Karpas-422 (cell line): Measurements from ENCODE around the gene APOA5. TPM values are rescaled to one million over a fixed set of nuclear protein-coding genes. Genes with fewer than 3 reads are reported as not detected.

Experiments used
- DNase-seq: peaks from one replicate; pipeline ENCODE4 v3.0.0-alpha.2; 2015
- H2AFZ ChIP-seq: fragments of 200-600 bp; sonication (generic); 2 replicates; pipeline ENCODE4 v1.6.1; 2014; ENCODE audit warnings: antibody characterized with exemption, low read length, mixed read lengths
- H3K27ac ChIP-seq: fragments of 200-600 bp; sonication (generic); 2 replicates; pipeline ENCODE4 v1.5.1; 2014; ENCODE audit warnings: mild to moderate bottlenecking, low read length, moderate library complexity
- H3K27me3 ChIP-seq: fragments of 200-600 bp; sonication (generic); 2 replicates; pipeline ENCODE4 v1.6.1; 2014; ENCODE audit warnings: low read length, mixed read lengths
- H3K36me3 ChIP-seq: fragments of 200-600 bp; sonication (generic); 2 replicates; pipeline ENCODE4 v1.6.1; 2014; ENCODE audit warnings: low read length, mixed read lengths; ENCODE audit not compliant: insufficient read depth
- H3K4me1 ChIP-seq: fragments of 200-600 bp; sonication (generic); 2 replicates; pipeline ENCODE4 v1.6.1; 2014; ENCODE audit warnings: mild to moderate bottlenecking, low read length, mixed read lengths
- H3K4me2 ChIP-seq: fragments of 200-600 bp; sonication (generic); 2 replicates; pipeline ENCODE4 v1.6.1; 2014; ENCODE audit warnings: low read length, low read depth, mild to moderate bottlenecking; ENCODE audit not compliant: poor library complexity, severe bottlenecking
- H3K4me3 ChIP-seq: fragments of 200-600 bp; sonication (generic); 2 replicates; pipeline ENCODE4 v1.5.1; 2014; ENCODE audit warnings: mild to moderate bottlenecking, antibody characterized with exemption, low read length, mixed read lengths
- H3K79me2 ChIP-seq: fragments of 200-600 bp; sonication (generic); 2 replicates; pipeline ENCODE4 v1.6.1; 2014; ENCODE audit warnings: mild to moderate bottlenecking, low read length, mixed read lengths
- H3K9ac ChIP-seq: fragments of 200-600 bp; sonication (generic); 2 replicates; pipeline ENCODE4 v1.6.0; 2014; ENCODE audit warnings: low read length
- H3K9me2 ChIP-seq: fragments of 200-600 bp; sonication (generic), shearing (Covaris generic); replicated peaks from 2 replicates; pipeline ENCODE4 v1.6.0; 2014; ENCODE audit warnings: mild to moderate bottlenecking, low read length, moderate library complexity; ENCODE audit not compliant: insufficient read depth
- H3K9me3 ChIP-seq: fragments of 300-700, 200-600 bp; sonication (generic); 2 replicates; pipeline ENCODE4 v1.6.1; 2014; ENCODE audit warnings: low read length, mixed read lengths
- H4K20me1 ChIP-seq: fragments of 200-600 bp; sonication (generic); 2 replicates; pipeline ENCODE4 v1.6.1; 2014; ENCODE audit warnings: mild to moderate bottlenecking, antibody characterized with exemption, low read length, low read depth; ENCODE audit not compliant: insufficient read depth
- total RNA-seq: library from RNA; depleted of rRNA; stranded (reverse); fragments of >200 nt; shearing (Covaris generic); gene quantifications from 2 replicates; pipeline ENCODE4 v1.2.3, GENCODE V29; 2014; ENCODE audit warnings: low replicate concordance

APOA5 gene
- total RNA-seq, 1 experiment from 2014 or later, result not detected

DNA sequence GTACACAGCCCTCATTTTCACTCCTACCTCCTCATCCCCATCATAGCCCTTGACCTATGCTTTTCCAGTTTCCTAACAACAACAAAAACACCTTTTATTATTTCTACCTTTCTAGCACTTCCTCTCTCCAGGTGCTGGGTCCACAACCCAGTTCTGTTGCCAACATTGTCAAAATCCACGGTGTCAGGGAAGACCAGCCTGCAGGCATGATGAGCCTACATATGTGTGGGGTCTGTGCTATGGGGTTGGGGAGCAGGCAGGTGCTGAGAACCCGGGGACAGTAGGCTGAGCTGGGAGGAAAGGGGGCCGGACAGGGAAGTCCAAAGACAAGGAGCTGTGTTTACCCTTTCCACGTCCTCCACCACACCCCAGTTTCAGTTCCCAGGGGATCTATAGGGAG lies 3.1 kb downstream of the APOA5 start:
- Histone ChIP-seq H4K20me1 (peaks cover 4% of the 10 kb centered on the region; the same call in 1 of the 2 replicates), H2AFZ (0 out of 2 replicates have a peak overlapping the region, but pooled peaks have one; percentile 76), H3K79me2 (peaks cover 24% of the 10 kb centered on the region), H3K9me3 (no peaks in the 10 kb centered on the region), H3K9me2 (no peaks in the 10 kb centered on the region), H3K9ac (peak overlapping the region; percentile 83), H3K4me1 (peaks cover 15% of the 10 kb centered on the region), H3K4me2 (peak overlapping the region; percentile 82), H3K4me3 (peak overlapping the region; percentile 87), H3K27ac (no peak overlapping the region), H3K27me3 (no peaks in the 10 kb centered on the region), H3K36me3 (peaks cover 7% of the 10 kb centered on the region)
- DNase-seq, result no peak

DNA sequence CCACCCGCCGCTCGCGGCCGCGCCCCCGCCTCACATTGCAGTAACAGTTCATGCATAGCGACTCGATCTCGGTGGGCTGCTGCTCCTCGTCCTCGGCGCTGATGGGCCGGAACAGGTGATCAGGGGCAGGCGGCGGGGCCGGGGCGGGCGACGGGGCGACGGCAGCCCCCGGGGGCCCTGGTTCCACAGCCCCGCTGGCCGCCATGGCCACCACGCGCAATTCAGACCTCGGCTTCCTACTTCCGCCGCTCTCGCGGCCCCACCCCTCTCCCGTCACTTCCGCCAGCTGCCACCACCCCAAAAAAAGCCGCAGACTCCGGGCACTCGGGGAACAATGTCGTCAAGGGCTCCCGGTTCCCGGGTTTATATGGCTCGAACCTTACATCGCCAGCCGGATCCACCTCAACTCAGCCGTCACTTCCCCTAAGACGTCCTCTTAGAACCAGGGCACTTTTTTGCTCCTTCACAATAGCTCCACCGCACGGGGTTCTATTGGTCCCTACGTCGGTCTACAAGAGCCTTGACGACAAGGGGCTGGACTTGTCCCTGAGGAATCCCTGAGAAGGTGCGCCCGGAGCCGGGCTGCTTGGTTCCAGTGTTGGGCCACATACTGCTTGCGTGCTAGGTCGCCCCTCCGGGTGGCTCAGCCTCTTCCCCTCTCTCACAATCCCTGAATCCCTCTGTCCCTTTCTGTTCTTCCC lies 3.7 kb downstream of the APOA5 start, which contains the start of gene ZPR1:
ZPR1 (minus strand) TSS at position 238 of the 701 bp plus-strand sequence; CDS start at position 205, 33 bp downstream.
- Histone ChIP-seq H2AFZ (peak within 1 kb of the TSS; percentile 76; the same call in 1 of the 2 replicates), H3K4me2 (peak within 1 kb of the TSS; percentile 82), H3K4me3 (peak within 1 kb of the TSS; percentile 87), H3K9me3 (no peaks in the 10 kb centered on the region), H3K9ac (peak within 1 kb of the TSS; percentile 83), H3K79me2 (peaks cover 24% of the 10 kb centered on the region), H3K9me2 (no peaks in the 10 kb centered on the region), H3K36me3 (peaks cover 7% of the 10 kb centered on the region), H4K20me1 (peaks cover 4% of the 10 kb centered on the region; the same call in 1 of the 2 replicates), H3K27ac (no peak within 1 kb of the TSS), H3K4me1 (peaks cover 15% of the 10 kb centered on the region), H3K27me3 (no peaks in the 10 kb centered on the region)
- peak; percentile 85 for DNase-seq

DNA sequence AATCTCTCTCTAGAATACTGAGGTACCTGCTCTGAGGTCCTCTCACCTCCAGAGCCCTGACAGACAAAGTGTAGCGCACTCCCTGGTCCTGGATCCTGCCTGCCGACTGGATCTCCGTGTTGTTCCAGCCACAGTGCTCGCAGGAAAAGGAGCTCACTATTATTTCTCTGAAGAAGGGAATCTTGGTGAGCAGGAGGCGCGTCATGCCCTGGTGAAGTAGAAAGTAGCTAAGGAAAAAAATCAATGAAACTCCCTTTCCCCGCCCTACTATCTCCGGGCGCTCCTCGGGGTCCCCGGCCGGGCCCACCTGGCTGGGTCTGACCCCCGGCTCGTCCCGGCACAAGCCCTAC lies 4.3 kb downstream of the APOA5 start:
- H3K4me1 ChIP-seq, result peaks cover 15% of the 10 kb centered on the region
- H3K9me2 ChIP-seq, result no peaks in the 10 kb centered on the region
- H3K27me3 ChIP-seq, result no peaks in the 10 kb centered on the region
- H2AFZ ChIP-seq, result no peak overlapping the region
- H3K9me3 ChIP-seq, result no peaks in the 10 kb centered on the region
- peaks cover 9% of the 10 kb centered on the region for H3K36me3 ChIP-seq
- H3K27ac ChIP-seq, result no peak overlapping the region
- DNase-seq, result peak; percentile 35
- peak overlapping the region; percentile 83 for H3K9ac ChIP-seq
- peaks cover 4% of the 10 kb centered on the region; the same call in 1 of the 2 replicates for H4K20me1 ChIP-seq
- peaks cover 24% of the 10 kb centered on the region for H3K79me2 ChIP-seq
- H3K4me3 ChIP-seq, result peak overlapping the region; percentile 87
- H3K4me2 ChIP-seq, result peak overlapping the region; percentile 82

DNA sequence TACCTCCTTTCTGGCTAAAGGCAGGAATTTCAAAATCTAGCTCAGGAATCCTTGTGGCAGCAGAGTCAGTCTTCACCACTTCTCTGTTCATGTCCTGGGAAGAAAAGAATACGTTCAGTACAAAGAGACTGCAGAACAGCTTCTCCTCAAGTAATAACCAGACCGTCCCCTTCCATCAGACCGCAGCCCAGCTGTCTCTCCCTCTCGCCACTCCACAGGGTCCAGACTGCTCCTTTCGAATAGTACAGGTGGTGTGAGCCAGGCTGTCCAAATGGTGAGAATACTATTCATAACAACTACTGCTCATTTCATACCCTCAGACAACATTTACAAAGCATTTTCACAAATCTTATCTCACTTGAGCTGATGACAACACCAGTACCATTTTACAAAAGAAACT lies 4.7 kb downstream of the APOA5 start:
- Histone ChIP-seq H3K9me2 (no peaks in the 10 kb centered on the region), H3K9ac (peak overlapping the region; percentile 83), H4K20me1 (peaks cover 4% of the 10 kb centered on the region; the same call in 1 of the 2 replicates), H3K79me2 (peaks cover 24% of the 10 kb centered on the region), H3K9me3 (no peaks in the 10 kb centered on the region), H3K27me3 (no peaks in the 10 kb centered on the region), H3K4me1 (peaks cover 15% of the 10 kb centered on the region), H2AFZ (no peak overlapping the region), H3K4me3 (peak overlapping the region; percentile 87), H3K4me2 (peak overlapping the region; percentile 82), H3K36me3 (peaks cover 13% of the 10 kb centered on the region), H3K27ac (no peak overlapping the region)
- DNase-seq, result peak; percentile 7

DNA sequence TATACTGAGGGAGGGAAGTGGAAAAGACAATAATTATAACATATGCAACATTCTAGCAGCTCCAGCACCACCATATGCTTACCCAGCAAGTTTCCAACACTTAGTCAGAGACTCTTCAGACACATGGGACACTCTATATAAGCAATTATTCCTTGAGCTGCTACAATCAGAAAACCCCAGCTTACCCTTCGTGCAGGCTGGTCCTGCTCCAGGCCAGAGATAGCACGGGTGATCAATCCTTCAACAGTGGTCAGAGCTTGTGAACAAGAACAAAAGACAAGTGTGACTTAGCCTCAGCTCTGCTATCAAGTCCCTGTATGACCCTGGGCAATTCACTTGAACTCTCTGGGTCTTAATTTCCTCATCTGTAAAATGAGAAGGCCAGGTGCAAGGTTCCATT lies 5.4 kb downstream of the APOA5 start:
- Histone ChIP-seq H3K9ac (peak overlapping the region; percentile 83; the same call in 1 of the 2 replicates), H3K4me3 (peak overlapping the region; percentile 87), H3K79me2 (peaks cover 24% of the 10 kb centered on the region), H3K36me3 (peaks cover 13% of the 10 kb centered on the region), H3K9me2 (no peaks in the 10 kb centered on the region), H2AFZ (no peak overlapping the region), H3K4me1 (peaks cover 15% of the 10 kb centered on the region), H4K20me1 (peaks cover 4% of the 10 kb centered on the region; the same call in 1 of the 2 replicates), H3K27ac (no peak overlapping the region), H3K27me3 (no peaks in the 10 kb centered on the region), H3K4me2 (peak overlapping the region; percentile 82), H3K9me3 (no peaks in the 10 kb centered on the region)
- DNase-seq, result peak; percentile 19

DNA sequence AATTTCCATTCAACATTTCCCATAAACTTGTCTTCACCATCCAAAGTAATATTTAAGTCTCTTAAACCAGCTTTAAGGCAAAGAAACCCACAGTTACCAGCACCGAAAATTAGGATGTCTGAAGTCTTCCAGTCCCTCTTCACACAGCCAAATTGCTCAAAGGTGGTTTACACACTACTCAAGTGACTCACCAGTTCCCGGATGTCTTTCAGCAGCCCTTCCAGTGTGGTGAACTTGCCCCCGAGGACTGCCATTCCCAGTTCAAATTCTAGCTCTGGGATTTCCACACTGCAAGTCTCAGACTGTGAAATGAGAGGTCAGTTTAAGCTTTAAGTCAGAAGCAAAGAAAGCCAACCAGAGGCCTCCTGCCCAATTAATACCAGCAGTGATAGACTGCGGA lies 9.0 kb downstream of the APOA5 start:
- DNase-seq, result peak; percentile 32
- Histone ChIP-seq H3K9me3 (no peaks in the 10 kb centered on the region), H3K27me3 (no peaks in the 10 kb centered on the region), H3K9me2 (no peaks in the 10 kb centered on the region), H3K4me1 (peaks cover 9% of the 10 kb centered on the region), H4K20me1 (peaks cover 4% of the 10 kb centered on the region; the same call in 1 of the 2 replicates), H3K27ac (no peak overlapping the region), H3K4me2 (no peak overlapping the region), H2AFZ (no peak overlapping the region), H3K36me3 (peaks cover 13% of the 10 kb centered on the region), H3K9ac (no peak overlapping the region), H3K4me3 (no peak overlapping the region), H3K79me2 (peaks cover 23% of the 10 kb centered on the region)

DNA sequence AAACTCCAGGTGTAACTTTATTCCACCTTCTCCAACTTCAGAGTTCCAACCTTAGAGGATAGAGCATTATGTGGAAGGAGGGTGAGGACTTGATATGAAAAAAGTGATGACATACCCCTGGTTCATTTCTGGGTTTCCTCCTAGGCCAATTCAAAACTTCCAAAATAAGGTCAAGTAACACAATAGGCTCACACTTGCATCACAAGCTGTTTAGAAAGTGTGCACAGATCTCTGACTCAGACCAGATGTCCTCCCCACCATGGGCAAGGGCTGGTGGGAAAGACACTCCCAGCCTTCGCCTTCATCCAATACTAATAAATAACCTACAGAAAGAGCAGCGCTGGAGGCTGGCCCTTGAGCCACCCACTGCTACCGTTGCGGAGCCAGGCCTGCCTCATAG lies 13.1 kb downstream of the APOA5 start:
- no peak overlapping the region for H2AFZ ChIP-seq
- no peaks in the 10 kb centered on the region for H3K79me2 ChIP-seq
- peak; percentile 11 for DNase-seq
- H3K9me2 ChIP-seq, result no peaks in the 10 kb centered on the region
- H3K4me3 ChIP-seq, result no peak overlapping the region
- H3K4me2 ChIP-seq, result no peak overlapping the region
- H4K20me1 ChIP-seq, result no peaks in the 10 kb centered on the region
- H3K27ac ChIP-seq, result no peak overlapping the region
- H3K9ac ChIP-seq, result no peak overlapping the region
- H3K27me3 ChIP-seq, result no peaks in the 10 kb centered on the region
- H3K9me3 ChIP-seq, result no peaks in the 10 kb centered on the region
- peaks cover 11% of the 10 kb centered on the region; the same call in 1 of the 2 replicates for H3K36me3 ChIP-seq
- peaks cover 15% of the 10 kb centered on the region for H3K4me1 ChIP-seq

DNA sequence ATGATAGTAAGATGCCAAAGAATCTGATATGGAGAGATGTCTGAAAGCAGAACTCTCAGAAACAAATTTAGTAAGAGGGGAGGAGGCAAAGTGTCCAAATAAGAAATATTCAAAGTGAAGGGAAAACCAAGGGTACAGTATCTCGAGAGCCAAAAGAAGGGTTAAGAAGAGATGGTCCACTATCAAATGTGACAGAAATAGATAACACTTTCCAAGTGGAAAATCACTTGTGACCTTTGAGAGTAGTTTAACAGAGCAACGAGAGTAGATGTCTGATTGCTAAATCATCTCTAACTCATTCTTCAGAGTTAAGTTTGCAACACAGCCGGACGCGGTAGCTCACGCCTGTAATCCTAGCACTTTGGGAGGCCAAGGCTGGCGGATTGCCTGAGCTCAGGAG lies 14.6 kb downstream of the APOA5 start:
- DNase-seq, result no peak
- Histone ChIP-seq H3K36me3 (peaks cover 5% of the 10 kb centered on the region; the same call in 1 of the 2 replicates), H2AFZ (no peak overlapping the region), H3K4me1 (peaks cover 19% of the 10 kb centered on the region), H3K4me3 (no peak overlapping the region), H3K4me2 (no peak overlapping the region), H3K27ac (no peak overlapping the region), H3K9me3 (no peaks in the 10 kb centered on the region), H3K79me2 (peaks cover 5% of the 10 kb centered on the region), H3K27me3 (no peaks in the 10 kb centered on the region), H3K9ac (no peak overlapping the region), H4K20me1 (no peaks in the 10 kb centered on the region), H3K9me2 (no peaks in the 10 kb centered on the region)
